Measurements from ENCODE around the gene ZNF462.

GRCh38 chr9:106913276-106913675, 50.3 kb downstream of the ZNF462 start:
- TF ChIP-seq EGR1 (IDR thresholded peaks at IDR 0.05; ENCODE audit: low read depth in 2 of 2) (no peak), ATF3 (IDR thresholded peaks at IDR 0.05) (no peak), MAX (IDR thresholded peaks at IDR 0.05) (no peak), CTCF (IDR thresholded peaks at IDR 0.05; ENCODE audit: low read depth, low read length, missing input control) (no peak), GABPA (IDR thresholded peaks at IDR 0.05 in 1 of 2, conservative IDR thresholded peaks at IDR 0.05 in 1 of 2) (no peak), JUND (IDR thresholded peaks at IDR 0.05) (no peak), SP1 (IDR thresholded peaks at IDR 0.05) (no peak), RAD21 (IDR thresholded peaks at IDR 0.05) (no peak), YY1 (IDR thresholded peaks at IDR 0.05) (no peak)
- TF ChIP-seq, protein P1, sequence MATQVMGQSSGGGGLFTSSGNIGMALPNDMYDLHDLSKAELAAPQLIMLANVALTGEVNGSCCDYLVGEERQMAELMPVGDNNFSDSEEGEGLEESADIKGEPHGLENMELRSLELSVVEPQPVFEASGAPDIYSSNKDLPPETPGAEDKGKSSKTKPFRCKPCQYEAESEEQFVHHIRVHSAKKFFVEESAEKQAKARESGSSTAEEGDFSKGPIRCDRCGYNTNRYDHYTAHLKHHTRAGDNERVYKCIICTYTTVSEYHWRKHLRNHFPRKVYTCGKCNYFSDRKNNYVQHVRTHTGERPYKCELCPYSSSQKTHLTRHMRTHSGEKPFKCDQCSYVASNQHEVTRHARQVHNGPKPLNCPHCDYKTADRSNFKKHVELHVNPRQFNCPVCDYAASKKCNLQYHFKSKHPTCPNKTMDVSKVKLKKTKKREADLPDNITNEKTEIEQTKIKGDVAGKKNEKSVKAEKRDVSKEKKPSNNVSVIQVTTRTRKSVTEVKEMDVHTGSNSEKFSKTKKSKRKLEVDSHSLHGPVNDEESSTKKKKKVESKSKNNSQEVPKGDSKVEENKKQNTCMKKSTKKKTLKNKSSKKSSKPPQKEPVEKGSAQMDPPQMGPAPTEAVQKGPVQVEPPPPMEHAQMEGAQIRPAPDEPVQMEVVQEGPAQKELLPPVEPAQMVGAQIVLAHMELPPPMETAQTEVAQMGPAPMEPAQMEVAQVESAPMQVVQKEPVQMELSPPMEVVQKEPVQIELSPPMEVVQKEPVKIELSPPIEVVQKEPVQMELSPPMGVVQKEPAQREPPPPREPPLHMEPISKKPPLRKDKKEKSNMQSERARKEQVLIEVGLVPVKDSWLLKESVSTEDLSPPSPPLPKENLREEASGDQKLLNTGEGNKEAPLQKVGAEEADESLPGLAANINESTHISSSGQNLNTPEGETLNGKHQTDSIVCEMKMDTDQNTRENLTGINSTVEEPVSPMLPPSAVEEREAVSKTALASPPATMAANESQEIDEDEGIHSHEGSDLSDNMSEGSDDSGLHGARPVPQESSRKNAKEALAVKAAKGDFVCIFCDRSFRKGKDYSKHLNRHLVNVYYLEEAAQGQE (IDR thresholded peaks at IDR 0.05), result no peak
- TF ChIP-seq, protein P2, sequence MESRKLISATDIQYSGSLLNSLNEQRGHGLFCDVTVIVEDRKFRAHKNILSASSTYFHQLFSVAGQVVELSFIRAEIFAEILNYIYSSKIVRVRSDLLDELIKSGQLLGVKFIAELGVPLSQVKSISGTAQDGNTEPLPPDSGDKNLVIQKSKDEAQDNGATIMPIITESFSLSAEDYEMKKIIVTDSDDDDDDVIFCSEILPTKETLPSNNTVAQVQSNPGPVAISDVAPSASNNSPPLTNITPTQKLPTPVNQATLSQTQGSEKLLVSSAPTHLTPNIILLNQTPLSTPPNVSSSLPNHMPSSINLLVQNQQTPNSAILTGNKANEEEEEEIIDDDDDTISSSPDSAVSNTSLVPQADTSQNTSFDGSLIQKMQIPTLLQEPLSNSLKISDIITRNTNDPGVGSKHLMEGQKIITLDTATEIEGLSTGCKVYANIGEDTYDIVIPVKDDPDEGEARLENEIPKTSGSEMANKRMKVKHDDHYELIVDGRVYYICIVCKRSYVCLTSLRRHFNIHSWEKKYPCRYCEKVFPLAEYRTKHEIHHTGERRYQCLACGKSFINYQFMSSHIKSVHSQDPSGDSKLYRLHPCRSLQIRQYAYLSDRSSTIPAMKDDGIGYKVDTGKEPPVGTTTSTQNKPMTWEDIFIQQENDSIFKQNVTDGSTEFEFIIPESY (IDR thresholded peaks at IDR 0.05), result no peak

Measured in liver (tissue), 3 donors.